ENCODE measurements around the gene PTGS1.

PTGS1 gene

GRCh38 chr9:122367065-122367464 is 3.8 kb upstream of the PTGS1 start:
- no peak overlapping the region for H3K4me3 ChIP-seq (ENCODE audit: low read depth, low read length)
- no peak for TF ChIP-seq CTCF (conservative IDR thresholded peaks at IDR 0.05; ENCODE audit: low read depth, low read length)
- no peak for DNase-seq (ENCODE audit: low read depth)

- no peak for DNase-seq (ENCODE audit: low read depth)
- TF ChIP-seq CTCF (conservative IDR thresholded peaks at IDR 0.05; ENCODE audit: low read depth, low read length): no peak
- no peak overlapping the region for H3K4me3 ChIP-seq (ENCODE audit: low read depth, low read length)
Observed at GRCh38 chr9:122367774-122368460, 2.9 kb upstream of the PTGS1 start.

GRCh38 chr9:122368642-122369041 is 2.2 kb upstream of the PTGS1 start:
- no peak overlapping the region for H3K4me3 ChIP-seq (ENCODE audit: low read depth, low read length)
- no peak for TF ChIP-seq CTCF (conservative IDR thresholded peaks at IDR 0.05; ENCODE audit: low read depth, low read length)
- DNase-seq (ENCODE audit: low read depth): no peak

DNA sequence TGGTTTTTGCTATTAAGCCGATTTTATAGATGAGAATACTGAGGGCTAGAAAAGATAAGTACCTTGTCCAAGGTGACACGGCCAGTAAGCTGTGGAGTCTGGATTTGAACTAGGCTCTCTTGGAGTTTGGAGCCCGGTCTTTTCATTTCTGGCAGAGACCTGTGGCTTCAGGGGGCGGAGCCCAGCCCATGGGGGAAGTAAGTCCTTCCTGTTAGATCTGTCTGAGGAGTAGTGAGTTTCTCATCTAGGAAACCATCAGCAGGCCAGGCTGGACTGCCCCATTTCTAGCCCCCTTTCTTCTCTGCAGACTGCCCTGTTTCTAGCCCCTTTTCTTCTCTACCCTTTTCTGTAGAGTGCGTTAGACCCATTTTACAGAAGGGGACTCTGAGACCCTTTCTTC is 521 bp upstream of the PTGS1 start:
- no peak for DNase-seq (ENCODE audit: low read depth)
- H3K4me3 ChIP-seq (ENCODE audit: low read depth, low read length): no peak overlapping the region
- no peak for TF ChIP-seq CTCF (conservative IDR thresholded peaks at IDR 0.05; ENCODE audit: low read depth, low read length)

DNA sequence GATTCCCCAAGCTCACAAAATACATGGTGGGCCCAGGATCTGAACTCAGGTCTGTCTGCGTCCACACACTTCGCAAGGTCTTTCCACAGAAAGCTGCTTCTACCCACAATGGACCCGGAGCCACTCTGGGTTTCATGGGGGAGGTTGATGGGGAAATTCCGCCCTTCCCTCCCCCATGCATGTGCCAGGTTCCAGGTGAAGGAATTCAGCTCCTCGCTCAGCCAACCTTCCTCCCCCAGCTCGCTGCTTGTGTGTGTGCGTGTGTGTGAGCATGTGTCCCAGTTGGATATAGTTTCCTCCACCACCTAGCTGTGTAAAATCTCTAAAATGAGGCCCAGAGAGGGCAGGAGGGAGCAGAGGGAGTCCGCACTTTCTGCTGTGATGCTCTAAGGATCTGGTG is 1.0 kb downstream of the PTGS1 start:
- no peak for TF ChIP-seq CTCF (conservative IDR thresholded peaks at IDR 0.05; ENCODE audit: low read depth, low read length)
- no peak overlapping the region for H3K4me3 ChIP-seq (ENCODE audit: low read depth, low read length)
- no peak for DNase-seq (ENCODE audit: low read depth)

DNA sequence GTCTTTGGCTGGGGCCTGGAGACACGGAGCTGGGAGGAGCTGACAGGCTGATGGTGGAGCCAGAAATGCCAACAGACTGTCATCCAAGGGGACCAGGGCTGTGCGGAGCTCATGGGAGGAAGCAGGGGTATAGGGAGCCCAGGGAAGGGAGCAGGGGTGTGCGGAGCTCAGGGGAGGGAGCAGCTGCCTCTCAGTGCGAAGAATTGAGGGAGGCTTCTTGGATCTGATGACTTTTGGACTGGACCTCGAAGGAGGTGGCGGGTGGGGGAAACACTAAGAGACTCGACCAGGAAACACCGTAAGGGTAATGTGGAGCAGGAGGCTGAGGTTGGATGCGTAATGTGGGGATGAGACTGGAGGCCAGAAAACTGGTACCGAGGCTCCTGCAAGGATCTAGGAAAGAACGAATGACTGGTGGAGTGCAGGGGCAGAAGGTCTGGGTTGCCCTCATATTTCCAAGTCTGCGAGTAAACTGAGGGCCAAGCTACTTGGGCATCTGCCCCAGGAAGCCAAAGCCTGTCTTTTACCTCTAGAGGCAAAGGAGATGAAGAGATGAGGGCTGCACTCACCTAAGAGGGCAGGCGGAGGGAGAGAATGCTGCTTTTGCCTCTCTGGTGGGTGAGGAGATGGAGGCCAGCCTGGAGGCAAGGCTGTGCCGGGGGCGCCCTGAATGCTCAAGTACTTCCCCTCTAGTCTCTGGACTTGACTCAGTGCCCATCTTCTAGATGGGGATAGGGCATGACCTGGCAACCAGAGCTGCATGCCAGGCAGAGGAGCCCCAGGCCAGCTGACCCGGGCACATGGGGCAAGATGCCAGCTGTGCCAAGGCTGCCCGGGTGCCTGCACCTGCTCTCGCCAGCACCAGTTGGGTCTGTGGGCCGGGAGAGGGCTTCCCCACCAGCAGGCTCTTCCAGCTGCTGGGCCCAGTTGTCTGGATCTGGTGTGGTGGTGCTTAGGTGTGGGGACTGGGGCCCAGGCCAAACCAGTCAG is 2.3 kb downstream of the PTGS1 start:
- TF ChIP-seq CTCF (conservative IDR thresholded peaks at IDR 0.05; ENCODE audit: low read depth, low read length): no peak
- H3K4me3 ChIP-seq (ENCODE audit: low read depth, low read length): no peak overlapping the region
- no peak for DNase-seq (ENCODE audit: low read depth)
